K562 (cell line): ENCODE data around the gene IPO11. TPM values are rescaled to one million over a fixed set of nuclear protein-coding genes. Genes with fewer than 3 reads are reported as not detected.

Source experiments
- ATAC-seq: fragments of 200-7000 bp; cut with Tn5 transposase; 3 replicates; pipeline ENCODE4 v1.9.1; 2020; ENCODE audit warnings: moderate library complexity
- BruUV-seq: library from RNA; stranded (reverse); fragments of 400-500 nt; replicated peaks from 2 replicates; lab custom pipeline; 2021; lab: Mats Ljungman, UMichigan
- CTCF ChIA-PET: fragments of 300-600 bp; formaldehyde crosslinking; extraction: SDS; loops from one replicate; lab custom pipeline; 2021; ENCODE audit warnings: low intra/inter-chr PET ratio; lab: Yijun Ruan, JAX
- POLR2A ChIA-PET: fragments of 300-600, 350-650 bp; sonication (Branson Sonifier 250); formaldehyde crosslinking; extraction: SDS; loops from one replicate; lab custom pipeline; 2021; ENCODE audit warnings: antibody characterized with exemption, inconsistent platforms; lab: Yijun Ruan, JAX
- DNase-seq, 4 experiments: peaks; one replicate each; pipeline versions ENCODE4 v3.0.0 to v3.0.0-alpha.2; 2011 to 2018; ENCODE audit warnings: low spot score in 3 of 4, mixed read lengths in 3 of 4; ENCODE audit errors: extremely low read depth in 1 of 4
- FAIRE-seq: peaks from 2 replicates; lab custom pipeline; 2011; peaks lifted over from hg19 to GRCh38; lab: Jason Lieb, UNC
- H2AFZ ChIP-seq: 2 replicates; pipeline ENCODE4 v1.6.0; 2011; ENCODE audit warnings: low read depth, low read length, control low read depth, inconsistent platforms
- H3K27ac ChIP-seq: fragments of 200-600 bp; 3 replicates; pipeline ENCODE4 v1.8.0; 2011; ENCODE audit warnings: low read depth, mild to moderate bottlenecking, control low read depth, inconsistent platforms, low read length, moderate library complexity, mixed read lengths; ENCODE audit errors: extremely low read depth
- H3K27me3 ChIP-seq, 2 experiments: fragments of 300-600 bp in 1 of 2; 2 replicates in 1 of 2; 3 replicates in 1 of 2; pipeline versions ENCODE4 v1.6.0 to v1.8.0; 2011; ENCODE audit warnings: inconsistent platforms in 2 of 2, low read length in 2 of 2, mild to moderate bottlenecking in 1 of 2, mixed read lengths in 1 of 2, moderate library complexity in 1 of 2; ENCODE audit not compliant: control insufficient read depth in 2 of 2, insufficient read depth in 2 of 2
- H3K36me3 ChIP-seq: fragments of 300-600 bp; 3 replicates; pipeline ENCODE4 v1.8.0; 2011; ENCODE audit warnings: mild to moderate bottlenecking, low read length, inconsistent platforms; ENCODE audit not compliant: control insufficient read depth, insufficient read depth
- H3K4me1 ChIP-seq, 2 experiments: fragments of 200-600 bp in 1 of 2; replicated peaks in 1 of 2; 2 replicates in 1 of 2; 3 replicates in 1 of 2; pipeline versions ENCODE4 v1.5.1 to v1.8.0; 2011; ENCODE audit warnings: inconsistent platforms in 2 of 2, low read length in 2 of 2, mild to moderate bottlenecking in 1 of 2, mixed read lengths in 1 of 2, moderate library complexity in 1 of 2; ENCODE audit not compliant: control insufficient read depth in 2 of 2, insufficient read depth in 2 of 2
- H3K4me2 ChIP-seq: 2 replicates; pipeline ENCODE4 v1.6.1; 2011; ENCODE audit warnings: low read length, control low read depth, inconsistent platforms, mixed read lengths; ENCODE audit not compliant: insufficient read depth
- H3K4me3 ChIP-seq: fragments of 200-600 bp; sonication (generic), shearing (Covaris generic); 2 replicates; pipeline ENCODE4 v1.5.1; 2016; ENCODE audit warnings: control low read depth, inconsistent platforms
- H3K79me2 ChIP-seq: fragments of 200-600 bp; 3 replicates; pipeline ENCODE4 v1.8.0; 2011; ENCODE audit warnings: low read length, inconsistent platforms; ENCODE audit not compliant: control insufficient read depth, insufficient read depth
- H3K9ac ChIP-seq, 2 experiments: 2 replicates each; pipeline versions ENCODE4 v1.6.0 to v1.6.1; 2011; ENCODE audit warnings: low read depth in 2 of 2, low read length in 2 of 2, control low read depth in 1 of 2, inconsistent platforms in 1 of 2, mild to moderate bottlenecking in 1 of 2, mixed read lengths in 1 of 2; ENCODE audit not compliant: insufficient read depth in 1 of 2
- H3K9me1 ChIP-seq: one replicate; pipeline ENCODE4 v1.6.0; 2011; ENCODE audit warnings: inconsistent platforms, mild to moderate bottlenecking, low read length, moderate library complexity; ENCODE audit not compliant: control insufficient read depth, insufficient read depth
- H3K9me3 ChIP-seq: replicated peaks from 2 replicates; pipeline ENCODE4 v1.5.1; 2011; ENCODE audit warnings: low read depth, low read length, inconsistent platforms; ENCODE audit not compliant: control insufficient read depth, insufficient read depth
- H4K20me1 ChIP-seq: replicated peaks from 2 replicates; pipeline ENCODE4 v1.6.1; 2011; ENCODE audit warnings: low read length, inconsistent platforms, mixed read lengths; ENCODE audit not compliant: control insufficient read depth, insufficient read depth
- ARID1B ChIP-seq: fragments of 450-650 bp; IDR thresholded peaks from 2 replicates; pipeline ENCODE4 v1.6.1; 2016; ENCODE audit warnings: antibody characterized with exemption, mild to moderate bottlenecking, inconsistent platforms
- C11orf30 ChIP-seq: fragments of 450-650 bp; IDR thresholded peaks from 2 replicates; pipeline ENCODE4 v1.6.1; 2016; ENCODE audit warnings: low read depth, mild to moderate bottlenecking
- DACH1 ChIP-seq: fragments of 450-650 bp; IDR thresholded peaks from 2 replicates; pipeline ENCODE4 v1.6.1; 2018; ENCODE audit not compliant: partially characterized antibody
- EHMT2 ChIP-seq: fragments of 450-650 bp; IDR thresholded peaks from 2 replicates; pipeline ENCODE4 v1.6.1; 2018; ENCODE audit warnings: antibody characterized with exemption
- FOXJ2 ChIP-seq: fragments of 200-800 bp; sonication (Bioruptor generic); IDR thresholded peaks from 2 replicates; pipeline ENCODE4 v1.6.1; 2016; ENCODE audit warnings: missing genetic modification characterization, missing compliant biosample characterization
- GTF2A2 ChIP-seq: IDR thresholded peaks from 2 replicates; pipeline ENCODE4 v1.6.1; 2016; ENCODE audit warnings: mild to moderate bottlenecking, missing genetic modification characterization, missing compliant biosample characterization
- JUNB ChIP-seq: fragments of 450-650 bp; formaldehyde crosslinking; conservative IDR thresholded peaks from 2 replicates; pipeline ENCODE4 v1.4.0; 2020; ENCODE audit warnings: mild to moderate bottlenecking
- NCOA6 ChIP-seq: fragments of 450-650 bp; IDR thresholded peaks from 2 replicates; pipeline ENCODE4 v1.6.1; 2017; ENCODE audit warnings: mild to moderate bottlenecking
- POLR3A ChIP-seq: IDR thresholded peaks from 2 replicates; pipeline ENCODE4 v1.6.1; 2011; ENCODE audit warnings: borderline replicate concordance, mild to moderate bottlenecking, moderate library complexity; ENCODE audit not compliant: insufficient read length, insufficient read depth; ENCODE audit errors: extremely low read depth
- RFX1 ChIP-seq: fragments of 450-650 bp; IDR thresholded peaks from 2 replicates; pipeline ENCODE4 v1.6.1; 2016; ENCODE audit warnings: mild to moderate bottlenecking, moderate library complexity
- RFX5 ChIP-seq: IDR thresholded peaks from 2 replicates; pipeline ENCODE4 v1.6.1; 2011; ENCODE audit warnings: low read depth, mild to moderate bottlenecking, improper control_type of control experiment, low read length
- SMARCA4 ChIP-seq: fragments of 450-650 bp; IDR thresholded peaks from 2 replicates; pipeline ENCODE4 v1.6.1; 2016
- TOE1 ChIP-seq, 2 experiments: fragments of 450-650 bp in 1 of 2; sonication (generic) in 1 of 2; formaldehyde crosslinking in 1 of 2; IDR thresholded peaks; 2 replicates each; pipeline versions ENCODE4 v1.7.1 to v1.8.0; 2016 to 2022; ENCODE audit warnings: borderline replicate concordance in 2 of 2, mild to moderate bottlenecking in 2 of 2, antibody characterized with exemption in 1 of 2, inconsistent platforms in 1 of 2, low read depth in 1 of 2, missing genetic modification reagents in 1 of 2, moderate library complexity in 1 of 2
- ZEB2 ChIP-seq: fragments of 450-650 bp; IDR thresholded peaks from 2 replicates; pipeline ENCODE4 v1.6.1; 2016
- ZNF140 ChIP-seq: fragments of 250-450 bp; sonication (Bioruptor Pico); IDR thresholded peaks from 2 replicates; pipeline ENCODE4 v1.8.0; 2021; ENCODE audit warnings: moderate library complexity, mild to moderate bottlenecking, inconsistent platforms
- ZNF507 ChIP-seq: conservative IDR thresholded peaks from 2 replicates; pipeline ENCODE4 v1.6.1; 2017; ENCODE audit warnings: missing genetic modification characterization, missing compliant biosample characterization
- ZNF79 ChIP-seq: fragments of 250-450 bp; sonication (Bioruptor Pico); IDR thresholded peaks from 2 replicates; pipeline ENCODE4 v1.4.0; 2020; ENCODE audit warnings: low read depth, mild to moderate bottlenecking, moderate library complexity
- in situ Hi-C: fragments of 300-500 bp; cut with MboI; formaldehyde crosslinking; loops from 4 replicates; pipeline ENCODE4 v1.15.0; 2018; ENCODE audit warnings: inconsistent platforms, mixed read lengths
- intact Hi-C: fragments of 100-400 bp; cut with micrococcal nuclease; formaldehyde crosslinking; loops from 2 replicates; pipeline ENCODE4 v1.14.2; 2022
- polyA plus RNA-seq, 8 experiments: library from polyadenylated mRNA; depleted of rRNA in 4 of 8; stranded (reverse) in 5 of 8; unstranded in 3 of 8; fragments of >200 nt; fragmentation: Nextera tagmentation in 2 of 8; fragmentation: Illumina TruSeq in 1 of 8; extraction: Ambion mirVana in 2 of 8; extraction: Trizol in 1 of 8; gene quantifications; 2 replicates each; pipeline versions ENCODE4 v1.2.1 to v1.2.3, GENCODE V29; 2011 to 2014; ENCODE audit warnings: inconsistent platforms in 1 of 8, missing spikeins in 1 of 8
- total RNA-seq, 7 experiments: library from RNA; depleted of rRNA in 6 of 7; stranded (reverse); fragments of >200 nt in 6 of 7; fragmentation: Illumina TruSeq in 2 of 7; extraction: Trizol in 2 of 7; gene quantifications; 2 replicates each; pipeline versions ENCODE4 v1.2.1 to v1.2.3, GENCODE V29; 2011 to 2021; ENCODE audit warnings: low replicate concordance in 1 of 7
- TF ChIP-seq, protein P1 (sequence below): fragments of 250-450 bp; sonication (Bioruptor Pico); IDR thresholded peaks from 2 replicates; pipeline ENCODE4 v1.9.0; 2021; ENCODE audit warnings: mild to moderate bottlenecking, inconsistent platforms
- TF ChIP-seq, protein P2 (sequence below): fragments of 250-450 bp; sonication (Bioruptor Pico); IDR thresholded peaks from 2 replicates; pipeline ENCODE4 v1.4.0; 2020
- TF ChIP-seq, protein P3 (sequence below): fragments of 450-650 bp; IDR thresholded peaks from 2 replicates; pipeline ENCODE4 v1.6.1; 2016; ENCODE audit warnings: mild to moderate bottlenecking

The IPO11 gene
- total and polyA plus RNA-seq, 9 of the 15 experiments (the other 6 are each of a cell fraction or from before 2014, with no cell fraction given): 38.7 to 96.0 (median 70.9) TPM

DNA sequence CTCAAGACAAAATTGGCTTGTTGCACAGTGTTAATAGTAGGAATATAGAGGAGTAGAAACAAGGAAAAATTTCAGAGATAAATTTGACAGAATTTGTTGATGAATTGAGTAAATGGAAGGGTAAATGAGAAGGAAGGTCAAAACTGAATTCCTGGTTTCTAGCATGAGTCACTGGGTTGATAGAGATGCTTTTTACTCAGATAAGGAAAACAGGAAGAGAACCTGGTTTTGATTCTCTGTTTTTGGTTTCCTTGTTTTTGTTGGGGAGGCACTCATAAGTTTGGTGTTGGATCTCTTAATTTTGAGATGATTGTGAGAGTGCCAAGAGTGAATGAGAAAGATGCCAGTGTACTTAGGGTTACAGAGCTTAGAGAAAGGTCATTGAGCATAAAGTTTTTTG, 173.2 kb downstream of the IPO11 start:
- ATAC-seq: peak; percentile 24
- POLR2A ChIA-PET: interaction anchor here (0.9 to 1.0 kb wide), 2 partner anchors 9 to 15 kb away, joined by 3 to 4 read pairs; no protein-coding TSS in a partner anchor
- TF ChIP-seq, protein P1, sequence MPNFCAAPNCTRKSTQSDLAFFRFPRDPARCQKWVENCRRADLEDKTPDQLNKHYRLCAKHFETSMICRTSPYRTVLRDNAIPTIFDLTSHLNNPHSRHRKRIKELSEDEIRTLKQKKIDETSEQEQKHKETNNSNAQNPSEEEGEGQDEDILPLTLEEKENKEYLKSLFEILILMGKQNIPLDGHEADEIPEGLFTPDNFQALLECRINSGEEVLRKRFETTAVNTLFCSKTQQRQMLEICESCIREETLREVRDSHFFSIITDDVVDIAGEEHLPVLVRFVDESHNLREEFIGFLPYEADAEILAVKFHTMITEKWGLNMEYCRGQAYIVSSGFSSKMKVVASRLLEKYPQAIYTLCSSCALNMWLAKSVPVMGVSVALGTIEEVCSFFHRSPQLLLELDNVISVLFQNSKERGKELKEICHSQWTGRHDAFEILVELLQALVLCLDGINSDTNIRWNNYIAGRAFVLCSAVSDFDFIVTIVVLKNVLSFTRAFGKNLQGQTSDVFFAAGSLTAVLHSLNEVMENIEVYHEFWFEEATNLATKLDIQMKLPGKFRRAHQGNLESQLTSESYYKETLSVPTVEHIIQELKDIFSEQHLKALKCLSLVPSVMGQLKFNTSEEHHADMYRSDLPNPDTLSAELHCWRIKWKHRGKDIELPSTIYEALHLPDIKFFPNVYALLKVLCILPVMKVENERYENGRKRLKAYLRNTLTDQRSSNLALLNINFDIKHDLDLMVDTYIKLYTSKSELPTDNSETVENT (CRISPR knock-in tag): no peak
- no peak for TF ChIP-seq FOXJ2 (tag)
- TF ChIP-seq JUNB (CRISPR knock-in tag): no peak
- TF ChIP-seq EHMT2: no peak
- TF ChIP-seq, protein P2, sequence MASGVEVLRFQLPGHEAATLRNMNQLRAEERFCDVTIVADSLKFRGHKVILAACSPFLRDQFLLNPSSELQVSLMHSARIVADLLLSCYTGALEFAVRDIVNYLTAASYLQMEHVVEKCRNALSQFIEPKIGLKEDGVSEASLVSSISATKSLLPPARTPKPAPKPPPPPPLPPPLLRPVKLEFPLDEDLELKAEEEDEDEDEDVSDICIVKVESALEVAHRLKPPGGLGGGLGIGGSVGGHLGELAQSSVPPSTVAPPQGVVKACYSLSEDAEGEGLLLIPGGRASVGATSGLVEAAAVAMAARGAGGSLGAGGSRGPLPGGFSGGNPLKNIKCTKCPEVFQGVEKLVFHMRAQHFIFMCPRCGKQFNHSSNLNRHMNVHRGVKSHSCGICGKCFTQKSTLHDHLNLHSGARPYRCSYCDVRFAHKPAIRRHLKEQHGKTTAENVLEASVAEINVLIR (CRISPR knock-in tag): no peak
- TF ChIP-seq RFX5: no peak
- TF ChIP-seq DACH1: no peak
- no peak for TF ChIP-seq POLR3A
- TF ChIP-seq ZEB2: 0 out of 2 replicates have a peak, but pooled peaks have one; percentile 46
- TF ChIP-seq, protein P3, sequence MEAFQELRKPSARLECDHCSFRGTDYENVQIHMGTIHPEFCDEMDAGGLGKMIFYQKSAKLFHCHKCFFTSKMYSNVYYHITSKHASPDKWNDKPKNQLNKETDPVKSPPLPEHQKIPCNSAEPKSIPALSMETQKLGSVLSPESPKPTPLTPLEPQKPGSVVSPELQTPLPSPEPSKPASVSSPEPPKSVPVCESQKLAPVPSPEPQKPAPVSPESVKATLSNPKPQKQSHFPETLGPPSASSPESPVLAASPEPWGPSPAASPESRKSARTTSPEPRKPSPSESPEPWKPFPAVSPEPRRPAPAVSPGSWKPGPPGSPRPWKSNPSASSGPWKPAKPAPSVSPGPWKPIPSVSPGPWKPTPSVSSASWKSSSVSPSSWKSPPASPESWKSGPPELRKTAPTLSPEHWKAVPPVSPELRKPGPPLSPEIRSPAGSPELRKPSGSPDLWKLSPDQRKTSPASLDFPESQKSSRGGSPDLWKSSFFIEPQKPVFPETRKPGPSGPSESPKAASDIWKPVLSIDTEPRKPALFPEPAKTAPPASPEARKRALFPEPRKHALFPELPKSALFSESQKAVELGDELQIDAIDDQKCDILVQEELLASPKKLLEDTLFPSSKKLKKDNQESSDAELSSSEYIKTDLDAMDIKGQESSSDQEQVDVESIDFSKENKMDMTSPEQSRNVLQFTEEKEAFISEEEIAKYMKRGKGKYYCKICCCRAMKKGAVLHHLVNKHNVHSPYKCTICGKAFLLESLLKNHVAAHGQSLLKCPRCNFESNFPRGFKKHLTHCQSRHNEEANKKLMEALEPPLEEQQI: no peak
- peak; percentile 81 for TF ChIP-seq ARID1B
- no peak for TF ChIP-seq GTF2A2
- TF ChIP-seq ZNF140 (CRISPR knock-in tag): no peak
- no peak for TF ChIP-seq TOE1 (IDR thresholded peaks at IDR 0.05; ENCODE audit: borderline replicate concordance)
- TF ChIP-seq TOE1 (CRISPR knock-in tag; IDR thresholded peaks at IDR 0.05; ENCODE audit: borderline replicate concordance, low read depth): no peak
- no peak for TF ChIP-seq C11orf30
- no peak for TF ChIP-seq RFX1
- no peak for TF ChIP-seq ZNF79 (CRISPR knock-in tag)
- TF ChIP-seq SMARCA4: peak; percentile 86
- TF ChIP-seq ZNF507 (tag): no peak
- no peak for TF ChIP-seq NCOA6

More for the DNA sequence above, 173.2 kb downstream of the IPO11 start:
- no TSS peak for BruUV-seq
- Histone ChIP-seq H3K4me2 (no peak overlapping the region), H3K9me1 (no peaks in the 10 kb centered on the region), H4K20me1 (no peaks in the 10 kb centered on the region), H3K27me3 (no peaks in the 10 kb centered on the region), H2AFZ (no peak overlapping the region), H3K4me1 (peaks cover 3 to 14% of the 10 kb centered on the region in 2 experiments; a peak in 2 of 5 replicates), H3K4me3 (no peak overlapping the region), H3K9me3 (no peaks in the 10 kb centered on the region), H3K36me3 (peaks cover 20% of the 10 kb centered on the region; the same call in 2 of the 3 replicates), H3K27ac (peak overlapping the region; percentile 37; the same call in 1 of the 3 replicates), H3K79me2 (no peaks in the 10 kb centered on the region; the same call in 2 of the 3 replicates), H3K9ac (no peak overlapping the region)
- peak in 2 of 4 experiments; percentile 33 to 34 for DNase-seq
- intact Hi-C loops: no loop called here
- FAIRE-seq: no peak
- CTCF ChIA-PET: no interaction called here
- in situ Hi-C loops: no loop called here
